NOMO-1 (cell line): ENCODE results near the gene MBD4.

Experiments used
- DNase-seq, 2 experiments: peaks; one replicate each; lab custom pipeline; 2025; ENCODE audit not compliant: unreplicated experiment in 2 of 2; lab: John Stamatoyannopoulos, UW

Gene MBD4

DNA sequence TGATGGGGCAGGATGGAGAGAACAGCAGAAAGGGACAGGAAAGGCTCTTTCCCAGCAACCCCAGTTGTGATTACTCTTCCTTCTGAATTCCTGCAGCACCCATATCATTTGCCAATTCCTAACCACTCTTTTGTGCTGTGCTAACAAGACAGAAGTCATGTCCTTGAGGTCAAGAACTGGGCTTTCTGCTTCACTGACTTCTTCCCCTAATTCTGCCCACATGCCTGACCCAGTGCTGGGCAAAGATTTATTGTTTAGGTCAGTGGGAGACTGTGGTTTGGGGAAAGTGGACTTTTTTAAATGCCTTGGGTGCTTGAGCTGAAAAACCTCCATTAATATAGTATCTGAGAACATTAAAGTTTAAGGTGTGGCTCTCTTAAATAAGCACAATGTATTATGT lies 7.1 kb downstream of the MBD4 start:
- no peak for DNase-seq

DNA sequence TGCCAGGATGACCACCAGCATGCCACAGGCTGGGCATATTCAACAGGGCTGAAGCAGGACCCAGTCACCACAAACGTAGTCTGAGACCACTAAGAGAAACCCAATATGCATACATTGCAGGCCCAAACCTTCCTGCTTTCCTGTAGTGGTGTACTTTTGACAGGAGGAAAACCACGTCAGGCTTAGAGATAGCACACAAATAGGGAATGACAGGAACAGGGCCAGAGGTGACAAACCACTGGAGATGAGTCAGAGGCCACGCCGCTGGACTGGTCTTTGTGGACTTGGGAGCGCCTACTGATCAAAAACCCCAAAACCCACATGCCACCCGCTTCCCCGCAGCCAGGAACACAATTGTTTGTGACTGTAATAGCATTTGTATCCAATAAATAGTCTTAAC lies 7.7 kb downstream of the MBD4 start:
- no peak for DNase-seq

DNA sequence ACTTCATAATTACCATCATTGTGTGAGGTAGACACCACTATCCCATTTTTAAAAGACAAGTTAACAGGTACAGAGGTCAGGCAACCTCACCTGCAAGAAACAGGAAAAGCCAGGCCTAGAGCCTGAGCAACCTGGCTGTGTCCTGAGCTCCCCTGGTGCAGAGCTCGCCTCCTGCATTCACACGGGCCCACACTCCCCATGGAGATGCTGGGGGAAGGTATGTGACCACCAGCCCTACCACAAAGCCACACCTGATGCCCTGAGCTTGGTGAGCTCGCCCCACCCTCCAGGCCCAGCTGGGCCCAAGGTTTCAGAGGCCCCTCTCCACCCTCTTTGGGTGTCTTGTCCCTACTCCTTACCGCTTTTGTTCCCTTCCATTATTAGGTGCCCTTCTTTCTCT lies 10.1 kb downstream of the MBD4 start:
- no peak for DNase-seq

DNA sequence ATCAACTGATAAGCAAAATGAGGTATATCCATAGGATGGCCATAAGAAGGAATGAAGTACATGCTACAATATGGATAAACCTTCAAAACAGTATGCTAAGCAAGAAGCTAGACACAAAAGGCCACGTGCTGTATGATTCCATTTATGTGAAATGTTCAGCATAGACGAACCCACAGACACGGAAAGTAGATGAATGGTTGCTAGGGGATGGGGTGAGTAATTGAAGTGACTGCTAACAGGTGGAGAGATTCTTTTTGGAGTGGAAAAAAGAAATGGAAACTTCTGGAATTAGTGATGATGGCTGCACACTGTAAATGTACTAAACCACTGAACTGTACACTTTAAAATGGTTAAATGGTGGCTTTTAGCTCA lies 10.7 kb downstream of the MBD4 start:
- DNase-seq = no peak

GRCh38 chr3:129428376-129429079 lies 11.2 kb downstream of the MBD4 start, which contains the start of gene EFCAB12:
TSS of gene EFCAB12 (minus strand) at chr3:129428636. CDS start at chr3:129428488, 148 bp downstream.
- DNase-seq = no peak

GRCh38 chr3:129428007-129428375 lies 11.8 kb downstream of the MBD4 start:
- no peak for DNase-seq

DNA sequence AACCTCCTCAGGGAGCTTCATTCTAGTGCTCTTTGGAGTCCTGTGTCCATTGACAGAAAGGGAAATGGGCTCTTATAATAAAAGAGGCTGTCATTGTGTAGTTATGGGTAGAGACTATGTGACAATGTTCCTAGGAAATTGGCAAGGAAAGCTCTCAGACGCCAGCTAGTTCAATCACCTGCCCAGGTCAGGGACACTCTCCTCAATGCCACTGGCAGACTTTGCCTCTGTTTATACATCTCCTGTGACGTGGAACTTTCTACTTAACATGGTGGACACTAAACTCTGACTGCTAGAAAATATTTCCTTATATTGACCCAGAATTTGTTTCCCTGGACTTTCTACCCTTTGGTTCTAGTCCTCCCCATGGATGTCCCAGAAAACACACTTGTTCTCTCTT lies 14.1 kb downstream of the MBD4 start:
- no peak for DNase-seq

- no peak for DNase-seq
Observed at GRCh38 chr3:129425213-129425612, 14.5 kb downstream of the MBD4 start.

DNA sequence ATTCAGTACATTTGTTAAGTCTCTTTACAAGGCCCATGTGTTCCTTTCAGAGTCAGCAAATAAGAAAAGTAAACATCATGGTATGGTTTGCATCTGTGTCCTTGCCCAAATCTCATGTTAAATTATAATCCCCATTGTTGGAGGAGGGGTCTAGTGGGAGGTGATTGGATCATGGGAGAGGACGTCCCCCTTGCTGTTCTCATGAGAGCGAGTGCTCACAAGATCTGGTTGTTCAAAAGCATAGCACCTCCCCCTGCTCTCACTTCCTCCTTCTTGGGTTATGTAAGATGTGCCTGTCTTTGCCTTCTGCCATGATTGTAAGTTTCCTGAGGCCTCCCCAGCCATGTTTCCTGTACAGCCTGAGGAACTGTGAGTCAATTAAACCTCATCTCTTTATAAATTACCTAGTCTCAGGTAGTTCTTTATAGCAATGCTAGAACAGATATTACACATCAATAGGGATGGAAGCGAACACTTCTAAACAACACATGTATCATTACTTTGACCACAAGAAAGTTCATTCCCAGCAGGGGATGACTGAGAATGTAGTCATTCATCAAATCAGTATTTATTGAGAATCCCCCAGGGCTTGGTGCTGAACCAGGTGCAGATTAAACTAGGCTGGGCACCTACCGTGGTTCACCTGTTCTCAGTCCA lies 15.4 kb downstream of the MBD4 start:
- peak; percentile 83 to 93 for DNase-seq

GRCh38 chr3:129422897-129423296 lies 16.9 kb downstream of the MBD4 start:
- DNase-seq = no peak

GRCh38 chr3:129421988-129422745 lies 17.6 kb downstream of the MBD4 start:
- no peak for DNase-seq

DNA sequence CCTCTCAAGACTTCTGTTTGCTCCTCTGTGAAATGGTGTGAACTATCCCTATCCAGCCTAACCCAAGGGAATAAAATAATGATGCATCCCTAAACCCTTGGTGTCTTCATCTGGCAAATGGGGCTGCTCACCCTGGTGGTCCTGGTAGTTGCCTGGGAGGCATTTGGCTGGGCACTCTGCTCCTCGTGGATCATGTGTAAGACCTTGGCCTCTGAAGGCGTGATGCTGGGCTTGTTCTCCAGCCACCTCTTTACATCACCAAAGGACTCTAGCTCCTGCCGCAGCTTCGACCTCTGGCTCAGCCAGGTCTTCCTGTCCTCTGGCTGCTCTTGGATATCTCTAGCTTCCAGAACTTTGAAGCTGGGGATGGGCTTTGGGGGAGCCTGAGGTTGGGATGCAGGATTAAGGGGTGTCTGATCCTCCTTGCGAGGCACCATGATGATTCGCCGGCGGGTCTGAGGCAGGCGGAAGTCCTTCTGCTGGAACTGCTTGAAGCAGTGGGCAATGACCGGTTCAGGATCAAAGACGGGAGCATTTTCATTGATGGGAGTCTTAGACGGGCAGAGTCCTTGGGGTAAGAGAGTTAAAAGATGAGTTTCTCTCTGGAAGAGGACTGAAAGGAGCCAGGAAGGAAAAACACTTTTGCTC lies 18.4 kb downstream of the MBD4 start:
- DNase-seq = no peak

GRCh38 chr3:129419476-129419875 lies 20.3 kb downstream of the MBD4 start:
- DNase-seq = no peak

DNA sequence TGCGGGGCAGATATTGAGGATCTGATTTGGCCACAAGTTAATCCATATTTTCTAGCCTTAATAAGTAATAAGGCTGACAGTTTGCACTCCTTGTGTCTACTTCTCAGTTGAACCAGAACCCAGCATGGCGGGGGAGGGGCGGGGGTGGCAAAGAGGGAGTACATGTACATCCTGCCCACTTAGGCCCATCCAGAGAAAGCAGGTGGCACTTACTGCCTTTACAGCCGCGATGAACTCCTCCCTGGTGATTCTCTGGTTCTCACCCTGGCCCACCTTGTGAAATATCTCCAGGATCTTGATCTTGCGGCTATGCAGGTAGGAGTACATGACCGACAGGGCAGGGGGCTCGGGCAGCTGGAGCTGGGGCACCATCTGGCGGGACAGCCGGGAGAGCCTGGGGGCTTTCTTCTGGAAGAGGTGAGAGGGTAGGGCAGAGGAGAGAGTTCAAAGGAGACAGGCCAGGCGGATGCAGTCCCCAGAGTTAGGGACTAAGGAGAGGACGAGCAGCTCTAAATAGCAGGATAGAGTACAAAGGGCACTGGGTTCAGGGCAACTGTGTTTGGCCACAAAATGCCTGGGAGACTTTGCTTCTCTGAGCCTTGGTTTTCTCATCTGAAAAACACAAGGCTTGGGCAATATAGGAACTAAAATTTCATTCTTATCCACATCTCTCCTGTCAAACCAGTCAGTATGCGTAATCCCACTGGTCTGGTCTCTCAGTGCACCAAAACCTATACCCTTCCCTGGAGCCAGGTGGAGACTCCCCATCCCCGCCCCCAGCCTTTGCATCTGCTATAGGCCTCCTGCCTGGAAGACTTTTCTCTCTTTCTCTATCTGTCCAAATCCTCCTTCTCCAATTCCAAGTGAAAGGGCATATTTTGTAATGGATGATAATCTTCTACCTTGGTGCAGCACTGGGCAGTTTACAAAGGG lies 21.4 kb downstream of the MBD4 start:
- DNase-seq = no peak

- DNase-seq = peak in 1 of 2 experiments; percentile 16
Observed at GRCh38 chr3:129417326-129417725, 22.4 kb downstream of the MBD4 start.

GRCh38 chr3:129416415-129416814 lies 23.3 kb downstream of the MBD4 start:
- no peak for DNase-seq

GRCh38 chr3:129415830-129416229 lies 23.9 kb downstream of the MBD4 start:
- DNase-seq = no peak

DNA sequence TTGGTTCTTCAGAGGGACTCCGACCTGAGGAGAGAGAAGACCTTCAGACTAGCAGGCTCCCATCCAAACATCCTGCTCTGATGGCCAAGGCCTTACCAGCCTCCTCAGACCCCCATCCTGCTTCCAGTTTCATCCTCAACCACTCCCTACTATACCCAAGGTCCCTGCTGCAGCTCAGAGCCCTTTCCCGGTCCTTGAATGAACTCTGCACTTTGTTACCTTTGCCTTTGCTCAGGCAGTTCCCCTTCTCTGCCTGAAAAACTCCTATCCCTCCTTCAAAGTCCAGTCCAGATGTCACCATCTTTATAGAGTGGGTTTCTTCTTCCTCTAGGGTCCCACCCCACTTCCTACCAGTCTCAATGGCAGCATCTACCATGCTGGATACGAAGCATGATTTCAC lies 24.4 kb downstream of the MBD4 start:
- no peak for DNase-seq

DNA sequence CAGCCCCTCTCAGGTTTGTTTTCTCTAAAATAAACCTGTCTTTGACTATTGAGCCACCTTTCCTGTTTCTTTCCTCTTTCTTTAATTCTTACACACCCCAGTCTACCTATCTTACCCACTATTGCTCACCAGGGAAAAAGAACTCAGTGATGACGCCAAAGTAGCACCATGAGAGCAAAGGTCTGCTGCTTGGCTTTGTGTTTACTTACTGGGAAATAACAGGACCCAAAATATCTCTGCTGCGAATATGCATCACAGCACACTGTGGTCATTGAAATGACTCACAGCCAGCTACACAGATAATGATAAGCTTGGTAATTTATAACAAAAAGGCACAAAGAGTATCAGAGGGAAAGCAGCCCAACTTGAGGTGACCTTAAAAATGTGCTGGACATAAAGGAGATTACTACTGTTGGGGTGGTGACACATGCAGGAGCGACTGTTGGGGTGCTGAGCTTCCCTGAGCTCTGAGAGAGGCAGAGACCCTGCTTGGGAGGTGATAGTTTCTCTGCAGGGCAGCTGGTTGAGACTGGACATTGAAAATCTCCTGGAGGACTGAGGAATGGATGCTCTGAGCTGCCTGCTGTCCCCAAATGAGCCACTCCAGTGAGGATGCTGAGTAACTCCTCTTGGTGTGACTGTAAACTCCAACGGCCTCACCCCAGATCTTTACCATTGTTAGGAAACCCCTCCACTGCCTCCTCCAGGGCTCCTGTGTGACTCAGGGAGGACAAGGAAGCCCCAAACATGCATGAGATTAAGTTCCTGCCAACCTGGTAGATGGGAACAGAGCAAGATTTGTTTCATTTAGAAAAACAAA lies 25.9 kb downstream of the MBD4 start:
- no peak for DNase-seq
